Astrocyte (in vitro differentiated cells and primary cell): ENCODE measurements around the gene ZNF48.

ENCODE experiments used
- CTCF ChIP-seq: IDR thresholded peaks from 2 replicates; pipeline ENCODE4 v1.5.1; 2011; ENCODE audit warnings: low read depth, mild to moderate bottlenecking, inconsistent platforms, low read length, moderate library complexity; ENCODE audit not compliant: insufficient read depth
- EZH2 ChIP-seq: IDR thresholded peaks from 2 replicates; pipeline ENCODE4 v1.6.1; 2012; ENCODE audit warnings: mild to moderate bottlenecking, low read length, inconsistent platforms; ENCODE audit not compliant: insufficient read depth

GRCh38 chr16:30395155-30395991 lies at the start of gene ZNF48:
- TF ChIP-seq CTCF = no peak
- TF ChIP-seq EZH2 = no peak
